HG03558 (cell line): ENCODE measurements around the gene RIOK3.
"Not testable (repeated sequence)": the region's sequence is repeated elsewhere in the genome, so short reads cannot be mapped to it uniquely, and the experiment has no call there.

Experiments used
- ATAC-seq: cut with Tn5 transposase; IDR thresholded peaks from one replicate; pipeline ENCODE4 v1.9.1; 2021; ENCODE audit warnings: moderate number of reproducible peaks; ENCODE audit not compliant: unreplicated experiment; ENCODE audit errors: extremely low read depth

The RIOK3 gene

GRCh38 chr18:23452728-23453679 is at the start of gene RIOK3:
RIOK3 (plus strand) TSS chr18:23453287; CDS start chr18:23453440, 153 bp downstream.
- ATAC-seq, result peak; percentile 92

DNA sequence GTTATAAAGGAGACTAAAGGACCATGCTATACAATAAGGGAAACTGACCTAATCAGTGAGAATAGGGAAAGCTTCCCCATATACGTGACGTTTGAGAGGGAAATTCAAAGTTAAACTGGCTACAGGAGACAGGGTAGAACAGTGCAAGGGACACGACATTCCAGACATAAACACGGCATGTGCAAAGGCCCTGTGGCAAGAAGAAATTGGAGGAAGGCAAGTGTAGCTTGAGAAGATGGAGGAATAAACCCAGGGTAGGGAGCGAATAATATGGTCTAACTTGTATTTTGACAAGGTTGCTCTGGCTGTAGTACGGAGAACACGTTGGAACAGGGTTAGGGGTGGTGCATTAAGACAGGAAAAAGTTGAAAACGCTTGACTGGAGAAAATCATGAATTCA is 49.8 kb upstream of the RIOK3 start:
- ATAC-seq, result no peak

DNA sequence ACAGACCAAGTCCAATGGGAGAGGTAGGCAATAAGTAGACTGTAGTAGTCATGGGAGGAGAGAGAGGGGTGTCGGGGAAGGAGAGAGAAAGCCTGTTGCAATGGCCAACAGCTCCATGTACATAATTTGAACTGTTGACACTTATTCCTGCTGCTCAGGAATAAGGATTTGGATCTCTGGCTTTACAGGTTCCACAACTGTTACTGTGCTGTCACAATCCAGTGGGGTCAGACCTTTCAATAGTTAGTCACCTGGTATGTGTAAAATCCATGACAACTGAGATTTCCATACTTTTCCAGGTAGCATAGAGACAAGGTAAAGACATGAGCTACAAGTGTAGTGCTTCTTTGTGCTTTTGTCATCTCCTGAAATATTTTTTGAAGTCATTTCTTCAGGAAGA is 47.5 kb upstream of the RIOK3 start:
- ATAC-seq, result no peak

DNA sequence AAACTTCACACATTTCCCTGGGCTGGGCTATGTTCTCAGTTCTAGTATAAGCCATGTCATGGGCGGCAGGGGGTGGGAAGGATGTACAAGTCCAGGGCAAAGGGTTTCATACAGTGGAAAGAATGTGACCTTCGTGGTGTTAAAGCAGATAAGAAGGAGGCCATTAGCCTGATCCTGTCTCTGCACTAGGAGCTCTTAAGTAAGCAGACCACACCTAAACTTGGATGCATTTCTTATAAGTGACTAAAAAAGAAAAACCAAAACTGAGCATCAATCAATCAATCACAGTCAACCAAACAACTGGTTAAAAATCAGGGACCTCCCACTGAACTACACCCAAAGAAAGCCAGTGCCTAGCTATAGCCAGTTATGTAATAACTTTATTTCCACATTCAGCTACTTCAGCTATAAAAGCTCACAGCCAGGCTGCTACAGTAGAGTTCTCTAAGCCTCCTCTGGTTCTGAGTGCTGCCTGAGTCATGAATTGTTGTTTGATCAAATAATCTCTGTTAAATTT is 46.8 kb upstream of the RIOK3 start:
- no peak for ATAC-seq

GRCh38 chr18:23412351-23412964 is 40.6 kb upstream of the RIOK3 start:
- ATAC-seq, result no peak

- ATAC-seq, result no peak
These were observed 37.6 kb upstream of the RIOK3 start for GRCh38 chr18:23415515-23415914.

- ATAC-seq, result no peak
These were observed 36.8 kb upstream of the RIOK3 start for GRCh38 chr18:23416298-23416697.

DNA sequence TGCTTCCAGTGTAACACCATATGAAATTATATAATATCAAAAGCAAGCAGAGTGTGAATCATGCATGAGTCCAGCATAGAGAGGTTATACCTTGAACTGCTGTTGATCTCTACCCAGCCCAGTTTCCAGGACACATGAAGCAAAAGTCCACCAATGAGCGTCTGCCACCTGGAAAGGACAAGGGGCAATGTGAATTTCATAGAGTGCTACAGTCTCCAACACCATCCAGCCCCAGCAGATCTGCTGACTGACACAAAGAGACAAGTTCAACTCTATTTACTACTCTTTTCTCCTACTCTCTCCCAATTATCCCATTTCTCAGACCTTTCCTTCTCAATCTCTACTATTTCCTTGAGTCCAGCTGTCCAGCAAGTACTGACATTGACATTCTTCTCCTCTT is 31.8 kb upstream of the RIOK3 start:
- no peak for ATAC-seq

- peak; percentile 70 for ATAC-seq
These were observed 30.2 kb upstream of the RIOK3 start for GRCh38 chr18:23422751-23423418.

- no peak for ATAC-seq
These were observed 28.5 kb upstream of the RIOK3 start for GRCh38 chr18:23424616-23425015.

DNA sequence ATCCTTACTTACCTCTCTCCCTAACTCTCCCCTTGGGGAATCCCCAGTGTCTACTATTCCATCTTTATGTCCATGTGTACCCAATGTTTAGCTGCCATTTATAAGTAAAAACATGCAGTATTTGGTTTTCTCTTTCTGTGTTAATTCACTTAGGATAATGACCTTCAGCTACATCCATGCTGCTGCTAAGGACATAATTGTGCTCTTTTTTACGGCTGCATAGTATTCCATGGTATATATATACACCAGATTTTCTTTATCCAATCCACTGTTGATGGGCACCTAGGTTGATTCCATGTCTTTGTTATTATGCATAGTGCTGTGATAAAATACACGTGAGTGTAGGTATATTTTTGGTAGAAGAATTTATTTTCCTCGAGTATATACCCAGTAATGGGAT is 24.3 kb upstream of the RIOK3 start:
- no peak for ATAC-seq

DNA sequence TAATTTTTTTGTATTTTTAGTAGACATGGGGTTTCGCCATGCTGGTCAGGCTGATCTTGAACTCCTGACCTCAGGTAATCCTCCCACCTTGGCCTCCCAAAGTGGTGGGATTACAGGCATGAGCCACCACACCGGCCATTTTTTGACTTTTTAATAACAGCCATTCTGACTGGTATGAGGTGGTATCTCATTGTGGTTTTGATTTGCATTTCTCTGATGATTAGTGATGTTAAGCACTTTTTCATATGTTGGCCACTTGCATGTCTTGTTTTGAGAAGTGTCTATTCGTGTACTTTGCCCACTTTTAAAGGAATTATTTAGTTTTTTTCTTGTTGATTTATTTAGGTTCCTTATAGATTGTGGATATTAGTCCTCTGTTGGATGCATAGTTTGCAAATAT is 23.5 kb upstream of the RIOK3 start:
- not testable (repeated sequence) for ATAC-seq

- no peak for ATAC-seq
These were observed 19.7 kb upstream of the RIOK3 start for GRCh38 chr18:23433360-23433759.

DNA sequence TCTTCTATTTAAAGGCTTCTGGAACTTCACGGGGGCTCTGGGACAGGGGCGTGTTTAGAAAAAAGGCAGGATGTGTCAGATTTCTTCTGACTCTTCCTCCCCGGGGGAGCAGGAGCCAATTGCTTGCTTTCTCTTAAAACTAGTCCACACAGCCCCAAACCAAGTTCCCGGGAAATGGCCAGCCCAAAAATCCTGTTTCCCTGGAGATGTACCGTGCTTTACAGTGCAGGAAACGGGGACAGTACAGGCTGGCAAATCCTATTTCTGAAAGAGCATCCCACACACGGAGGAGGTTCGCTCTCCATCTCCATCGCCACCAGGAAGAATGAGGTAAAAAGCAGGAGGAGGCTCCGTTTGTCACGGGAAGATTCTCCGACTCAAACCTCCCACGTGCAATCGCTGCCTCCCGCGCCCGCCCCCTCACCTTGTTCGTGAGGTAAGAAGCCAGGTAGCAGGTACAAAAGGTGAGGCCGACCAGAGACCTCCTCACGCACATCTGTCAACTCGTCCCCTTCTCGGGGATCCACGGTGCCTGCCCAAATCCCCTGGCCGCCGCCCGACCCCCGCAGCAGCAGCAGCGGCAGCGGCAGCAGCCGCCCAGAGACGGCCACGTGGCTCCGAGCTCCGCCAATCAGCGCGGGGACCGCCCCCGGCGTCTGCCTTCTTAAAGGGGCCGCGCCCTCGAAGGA is 15.6 kb upstream of the RIOK3 start:
- ATAC-seq, result peak; percentile 85

GRCh38 chr18:23438046-23438377 is 15.1 kb upstream of the RIOK3 start:
- no peak for ATAC-seq

DNA sequence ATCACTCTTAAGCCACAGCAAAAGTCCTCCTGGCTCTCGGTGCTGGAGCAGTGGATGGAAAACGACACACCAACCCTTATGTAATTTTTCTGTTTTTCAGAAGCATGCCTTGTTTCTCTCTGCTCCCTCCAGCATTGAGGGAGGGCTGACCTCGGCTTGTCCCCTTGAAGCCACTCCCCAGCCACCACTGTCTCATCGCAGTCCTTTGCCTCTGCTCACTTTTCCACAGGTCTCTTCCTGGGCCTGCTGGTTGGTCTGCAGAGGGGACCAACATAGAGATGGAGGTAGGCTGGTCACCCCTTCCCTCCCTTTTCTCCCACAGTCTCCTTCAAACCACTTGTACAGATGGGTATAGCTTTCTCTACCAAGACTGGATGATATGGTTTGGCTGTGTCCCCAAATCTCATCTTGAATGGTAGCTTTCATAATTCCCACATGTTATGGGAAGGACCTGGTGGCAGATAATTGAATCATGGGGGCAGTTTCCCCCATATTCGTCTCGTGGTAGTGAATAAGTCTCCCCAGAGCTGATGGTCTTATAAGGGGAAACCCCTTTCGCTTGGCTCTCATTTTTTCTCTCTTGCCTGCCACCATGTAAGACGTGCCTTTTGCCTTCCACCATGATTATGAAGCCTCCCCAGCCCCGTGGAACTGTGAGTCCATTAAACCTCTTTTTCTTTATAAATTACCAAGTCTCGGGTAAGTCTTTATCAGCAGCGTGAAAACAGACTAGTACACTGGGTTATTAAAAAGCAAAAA is 14.3 kb upstream of the RIOK3 start:
- no peak for ATAC-seq

DNA sequence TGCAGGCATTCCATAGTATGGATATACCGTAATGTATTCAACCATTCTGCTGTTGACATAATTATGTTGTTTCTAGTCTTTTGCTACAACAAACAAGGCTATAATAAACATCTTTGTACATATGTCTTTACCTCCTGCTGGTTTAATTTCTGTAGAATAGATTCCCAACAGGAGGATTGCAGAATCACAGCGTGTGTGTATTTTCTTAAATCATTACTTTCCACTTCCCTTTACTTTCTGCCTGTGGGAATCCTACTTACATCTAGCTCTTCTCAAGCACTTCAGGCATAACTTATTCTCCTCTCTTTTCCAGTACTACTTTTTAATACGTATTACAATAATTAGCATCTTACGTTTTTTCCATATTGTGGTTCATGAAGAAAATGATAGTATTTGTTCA is 13.0 kb upstream of the RIOK3 start:
- ATAC-seq, result no peak

- no peak for ATAC-seq
These were observed 10.1 kb upstream of the RIOK3 start for GRCh38 chr18:23442958-23443357.

- ATAC-seq, result no peak
These were observed 4.8 kb upstream of the RIOK3 start for GRCh38 chr18:23448291-23448690.

DNA sequence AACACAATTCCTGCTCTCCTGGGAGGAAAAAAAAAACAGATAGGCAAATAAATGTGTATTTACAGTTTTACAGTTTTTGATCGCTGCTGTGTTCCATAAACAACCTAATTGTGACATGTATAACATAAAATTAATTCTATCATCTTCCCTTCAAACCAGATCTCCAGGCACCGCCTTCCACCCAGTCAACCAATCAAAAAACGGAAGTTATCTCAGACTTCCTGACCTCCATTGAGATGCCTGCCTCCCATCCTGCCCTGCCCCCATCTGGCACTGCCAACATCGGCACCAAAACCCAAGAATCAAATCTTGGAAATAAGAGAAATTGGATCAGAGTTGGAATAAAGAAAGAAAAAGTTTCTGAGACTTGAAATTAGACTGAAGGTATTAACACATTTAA is 3.1 kb upstream of the RIOK3 start:
- no peak for ATAC-seq
